Erythroblast (primary cell): ENCODE results near the gene ZBTB7A.

Source experiments
- GATA1 ChIP-seq: IDR thresholded peaks from 2 replicates; pipeline ENCODE4 v1.6.1; 2011; ENCODE audit warnings: low read depth, mild to moderate bottlenecking, control low read depth, low read length, moderate library complexity
- POLR2A ChIP-seq: IDR thresholded peaks from 2 replicates; pipeline ENCODE4 v1.6.1; 2011; ENCODE audit warnings: mild to moderate bottlenecking, low read length

DNA sequence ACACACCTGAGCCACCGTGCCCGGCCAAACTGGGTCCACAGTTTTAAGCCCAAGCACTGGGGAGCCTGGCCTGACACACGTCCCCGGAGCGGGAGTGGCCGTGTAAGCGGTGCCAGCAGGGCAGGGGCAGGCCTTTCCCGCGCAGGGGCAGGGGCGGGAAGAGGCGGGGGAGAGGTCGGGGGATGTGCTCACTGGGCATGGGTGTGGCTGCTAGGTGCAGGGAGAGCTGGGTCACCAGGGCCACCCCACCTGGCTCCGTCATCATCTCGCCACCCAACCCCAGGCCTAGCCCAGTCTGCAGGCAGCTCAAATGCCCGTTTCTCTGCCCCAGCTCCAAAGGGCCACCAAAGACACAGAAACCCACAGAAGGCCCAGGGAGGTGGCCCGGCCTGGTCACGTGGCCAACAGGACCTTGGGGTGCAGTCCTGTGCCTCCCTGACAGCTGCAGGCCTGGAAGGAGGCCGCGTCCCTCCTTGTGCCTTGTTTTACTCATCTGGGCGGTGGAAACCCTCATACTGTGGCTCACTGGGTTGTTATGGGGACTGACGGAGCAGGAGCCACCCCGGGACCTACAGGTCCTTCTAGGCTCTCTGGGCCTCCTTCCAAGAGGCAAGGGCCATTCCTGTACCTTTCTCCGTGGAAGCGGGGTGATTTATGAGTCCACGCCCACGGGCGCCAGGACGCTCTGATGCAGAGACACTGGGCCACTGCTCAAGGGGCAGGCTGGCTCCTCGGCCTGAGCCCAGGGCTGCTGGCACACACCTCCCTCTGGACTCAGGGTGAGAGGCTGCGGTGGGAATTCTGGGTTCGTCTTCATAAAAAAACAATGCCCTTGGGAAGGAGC, 29.6 kb upstream of the ZBTB7A start:
- TF ChIP-seq POLR2A (no peak), GATA1 (no peak)
